ENCODE data around the gene LIPE.

GRCh38 chr19:42473686-42474085 is 46.5 kb upstream of the LIPE start:
- TF ChIP-seq CTCF (IDR thresholded peaks at IDR 0.05) (no peak), NR2C2 (CRISPR knock-in tag; IDR thresholded peaks at IDR 0.05) (no peak), TEAD4 (CRISPR knock-in tag; IDR thresholded peaks at IDR 0.05) (no peak), SMAD4 (CRISPR knock-in tag; IDR thresholded peaks at IDR 0.05) (no peak), ESRRA (CRISPR knock-in tag; IDR thresholded peaks at IDR 0.05; ENCODE audit: borderline replicate concordance) (no peak), RELA (CRISPR knock-in tag; IDR thresholded peaks at IDR 0.05; ENCODE audit: borderline replicate concordance) (no peak), ELF4 (CRISPR knock-in tag; IDR thresholded peaks at IDR 0.05; ENCODE audit: low read depth) (no peak)
